Superior temporal gyrus (tissue), 1 donor: Measurements from ENCODE around the gene RYR2.
A peak's percentile ranks its signal among the peaks of the same experiment; 100 is the strongest.
"Not testable (repeated sequence)": the region's sequence is repeated elsewhere in the genome, so short reads cannot be mapped to it uniquely, and the experiment has no call there.

Experiments
- DNase-seq: peaks from one replicate; pipeline ENCODE4 v3.0.0-alpha.2; 2016; ENCODE audit errors: extremely low spot score

Gene RYR2

GRCh38 chr1:237250055-237250454, 208.1 kb downstream of the RYR2 start:
- no peak for DNase-seq

GRCh38 chr1:237255071-237255470, 213.1 kb downstream of the RYR2 start:
- DNase-seq = no peak

- DNase-seq = no peak
These were observed 216.9 kb downstream of the RYR2 start for GRCh38 chr1:237258871-237259270.

GRCh38 chr1:237261198-237261597, 219.2 kb downstream of the RYR2 start:
- no peak for DNase-seq

GRCh38 chr1:237267743-237268142, 225.8 kb downstream of the RYR2 start:
- DNase-seq = no peak

GRCh38 chr1:237269938-237270337, 228.0 kb downstream of the RYR2 start:
- DNase-seq = no peak

- DNase-seq = no peak
These were observed 228.4 kb downstream of the RYR2 start for GRCh38 chr1:237270353-237270752.

- DNase-seq = not testable (repeated sequence)
These were observed 236.0 kb downstream of the RYR2 start for GRCh38 chr1:237277994-237278393.

GRCh38 chr1:237279629-237280028, 237.6 kb downstream of the RYR2 start:
- peak; percentile 70 for DNase-seq

- DNase-seq = peak; percentile 39
These were observed 239.5 kb downstream of the RYR2 start for GRCh38 chr1:237281481-237281880.

- DNase-seq = peak; percentile 50
These were observed 240.3 kb downstream of the RYR2 start for GRCh38 chr1:237282208-237282783.

- DNase-seq = no peak
These were observed 246.0 kb downstream of the RYR2 start for GRCh38 chr1:237287876-237288521.

- DNase-seq = no peak
These were observed 251.8 kb downstream of the RYR2 start for GRCh38 chr1:237293804-237294203.

- DNase-seq = no peak
These were observed 254.9 kb downstream of the RYR2 start for GRCh38 chr1:237296861-237297260.

GRCh38 chr1:237300642-237301041, 258.7 kb downstream of the RYR2 start:
- no peak for DNase-seq

GRCh38 chr1:237303929-237304328, 261.9 kb downstream of the RYR2 start:
- peak; percentile 51 for DNase-seq

GRCh38 chr1:237306726-237307125, 264.7 kb downstream of the RYR2 start:
- no peak for DNase-seq

- DNase-seq = no peak
These were observed 267.7 kb downstream of the RYR2 start for GRCh38 chr1:237309595-237310118.

- no peak for DNase-seq
These were observed 274.4 kb downstream of the RYR2 start for GRCh38 chr1:237316352-237316751.

- no peak for DNase-seq
These were observed 276.8 kb downstream of the RYR2 start for GRCh38 chr1:237318748-237319147.

GRCh38 chr1:237320890-237321289, 278.9 kb downstream of the RYR2 start:
- no peak for DNase-seq

- no peak for DNase-seq
These were observed 282.2 kb downstream of the RYR2 start for GRCh38 chr1:237324226-237324625.

- no peak for DNase-seq
These were observed 285.1 kb downstream of the RYR2 start for GRCh38 chr1:237327061-237327460.

- DNase-seq = no peak
These were observed 298.9 kb downstream of the RYR2 start for GRCh38 chr1:237340892-237341291.
